HCEC 1CT (cell line): Measurements from ENCODE around the gene DBI.

ENCODE experiments used
- DNase-seq: peaks from one replicate; pipeline ENCODE4 v3.0.0-alpha.2; 2017

DBI gene

GRCh38 chr2:119366649-119367471 is at the start of gene DBI, which contains the start of gene C2orf76:
Gene DBI (plus strand): TSS chr2:119366977. CDS start chr2:119367052, 75 bp downstream.
Gene C2orf76 (minus strand): TSS chr2:119366834. CDS start chr2:119339959, 26,875 bp downstream.
- peak; percentile 96 for DNase-seq

- no peak for DNase-seq
Observed at GRCh38 chr2:119317554-119317953, 49.2 kb upstream of the DBI start.

GRCh38 chr2:119319593-119319992 is 47.2 kb upstream of the DBI start:
- DNase-seq, result no peak

GRCh38 chr2:119323459-119323858 is 43.3 kb upstream of the DBI start:
- no peak for DNase-seq

GRCh38 chr2:119324685-119325270 is 42.0 kb upstream of the DBI start:
- DNase-seq, result no peak

- DNase-seq, result no peak
Observed at GRCh38 chr2:119326938-119327337, 39.8 kb upstream of the DBI start.

GRCh38 chr2:119327431-119327830 is 39.3 kb upstream of the DBI start:
- DNase-seq, result no peak

GRCh38 chr2:119332953-119333352 is 33.8 kb upstream of the DBI start:
- no peak for DNase-seq

GRCh38 chr2:119333360-119333759 is 33.4 kb upstream of the DBI start:
- no peak for DNase-seq

- DNase-seq, result no peak
Observed at GRCh38 chr2:119333833-119334232, 32.9 kb upstream of the DBI start.

- no peak for DNase-seq
Observed at GRCh38 chr2:119337749-119338148, 29.0 kb upstream of the DBI start.

GRCh38 chr2:119338272-119338671 is 28.5 kb upstream of the DBI start:
- DNase-seq, result no peak

GRCh38 chr2:119338826-119339561 is 27.8 kb upstream of the DBI start:
- no peak for DNase-seq

- DNase-seq, result no peak
Observed at GRCh38 chr2:119339562-119339923, 27.2 kb upstream of the DBI start.

GRCh38 chr2:119341684-119342083 is 25.1 kb upstream of the DBI start:
- DNase-seq, result no peak

- no peak for DNase-seq
Observed at GRCh38 chr2:119349289-119349688, 17.5 kb upstream of the DBI start.

- no peak for DNase-seq
Observed at GRCh38 chr2:119350311-119350998, 16.3 kb upstream of the DBI start.

GRCh38 chr2:119352357-119352756 is 14.4 kb upstream of the DBI start:
- no peak for DNase-seq

- DNase-seq, result no peak
Observed at GRCh38 chr2:119354860-119355259, 11.9 kb upstream of the DBI start.

- no peak for DNase-seq
Observed at GRCh38 chr2:119359774-119360173, 7.0 kb upstream of the DBI start.

GRCh38 chr2:119360423-119360966 is 6.3 kb upstream of the DBI start:
- DNase-seq, result no peak

- DNase-seq, result no peak
Observed at GRCh38 chr2:119364798-119365197, 2.0 kb upstream of the DBI start.

GRCh38 chr2:119365436-119365835 is 1.3 kb upstream of the DBI start:
- no peak for DNase-seq
